ENCODE measurements around the gene YRDC.
A peak's percentile ranks its signal among the peaks of the same experiment; 100 is the strongest.

The YRDC gene

GRCh38 chr1:37794372-37795339 lies 13.4 kb downstream of the YRDC start (continued):
- TF ChIP-seq, protein P1, sequence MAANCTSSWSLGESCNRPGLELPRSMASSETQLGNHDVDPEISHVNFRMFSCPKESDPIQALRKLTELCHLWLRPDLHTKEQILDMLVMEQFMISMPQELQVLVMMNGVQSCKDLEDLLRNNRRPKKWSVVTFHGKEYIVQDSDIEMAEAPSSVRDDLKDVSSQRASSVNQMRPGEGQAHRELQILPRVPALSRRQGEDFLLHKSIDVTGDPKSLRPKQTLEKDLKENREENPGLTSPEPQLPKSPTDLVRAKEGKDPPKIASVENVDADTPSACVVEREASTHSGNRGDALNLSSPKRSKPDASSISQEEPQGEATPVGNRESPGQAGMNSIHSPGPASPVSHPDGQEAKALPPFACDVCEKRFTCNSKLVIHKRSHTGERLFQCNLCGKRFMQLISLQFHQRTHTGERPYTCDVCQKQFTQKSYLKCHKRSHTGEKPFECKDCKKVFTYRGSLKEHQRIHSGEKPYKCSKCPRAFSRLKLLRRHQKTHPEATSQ (tag by site-specific recombination; IDR thresholded peaks at IDR 0.05), result no peak
- TF ChIP-seq KLF7 (tag by site-specific recombination; IDR thresholded peaks at IDR 0.05; ENCODE audit: borderline replicate concordance) (no peak), HOXA7 (CRISPR knock-in tag; IDR thresholded peaks at IDR 0.05; ENCODE audit: borderline replicate concordance) (no peak), ZEB2 (tag by site-specific recombination; IDR thresholded peaks at IDR 0.05) (no peak), ZNF623 (tag by site-specific recombination; IDR thresholded peaks at IDR 0.05) (no peak), ZNF585B (tag by site-specific recombination; IDR thresholded peaks at IDR 0.05) (no peak)

- peak within 1 kb of the TSS; percentile 88; the same call in 1 of the 2 replicates for H3K27ac ChIP-seq (ENCODE audit: extremely low read depth, low read depth, low read length)
- peaks cover 8 to 32% of the 10 kb centered on the region in 2 experiments; a peak in 2 of 3 replicates for H3K36me3 ChIP-seq (ENCODE audit: control insufficient read depth in 2 of 2, insufficient read depth in 1 of 2, low read length in 2 of 2)
- no peaks in the 10 kb centered on the region for H3K9me3 ChIP-seq (ENCODE audit: control insufficient read depth, insufficient read depth, low read depth, low read length)
- H3K4me1 ChIP-seq (ENCODE audit: control insufficient read depth, insufficient read depth, low read length), result peaks cover 7% of the 10 kb centered on the region; the same call in 1 of the 2 replicates
- ChIA-PET POLR2A (interaction anchor here (0.8 to 0.9 kb wide), 3 partner anchors 11 to 66 kb away, joined by 3 to 13 read pairs (median 3); partner anchors contain the start of genes C1orf122, MTF1 and YRDC), CTCF (interaction anchor here (1.0 kb wide), 1 partner anchor 66 kb away, joined by 4 read pairs; no protein-coding TSS in a partner anchor)
- peak within 1 kb of the TSS; percentile 70 for H3K4me3 ChIP-seq (ENCODE audit: low read depth, low read length)
- TF ChIP-seq ZFP69B (tag by site-specific recombination; IDR thresholded peaks at IDR 0.05) (peak; percentile 50; the same call in 1 of the 2 replicates), ZNF518A (tag by site-specific recombination; conservative IDR thresholded peaks at IDR 0.05; ENCODE audit: low read depth) (no peak), ZNF280C (tag by site-specific recombination; IDR thresholded peaks at IDR 0.05) (no peak), ZNF157 (tag by site-specific recombination; IDR thresholded peaks at IDR 0.05) (no peak), ZNF501 (tag by site-specific recombination; IDR thresholded peaks at IDR 0.05) (no peak), ZXDB (tag by site-specific recombination; IDR thresholded peaks at IDR 0.05) (peak; percentile 74), ZNF449 (tag by site-specific recombination; IDR thresholded peaks at IDR 0.05) (no peak), ZNF24 (tag by site-specific recombination; IDR thresholded peaks at IDR 0.05) (no peak), ZNF132 (tag by site-specific recombination; IDR thresholded peaks at IDR 0.05; ENCODE audit: borderline replicate concordance) (no peak), ZNF394 (tag by site-specific recombination; IDR thresholded peaks at IDR 0.05; ENCODE audit: borderline replicate concordance) (no peak), ZSCAN16 (tag by site-specific recombination; IDR thresholded peaks at IDR 0.05) (peak; percentile 71; the same call in 1 of the 2 replicates), ZIC2 (tag by site-specific recombination; IDR thresholded peaks at IDR 0.05) (0 out of 2 replicates have a peak, but pooled peaks have one; percentile 30), ZNF677 (tag by site-specific recombination; IDR thresholded peaks at IDR 0.05) (0 out of 2 replicates have a peak, but pooled peaks have one; percentile 38)
- TF ChIP-seq, protein P2, sequence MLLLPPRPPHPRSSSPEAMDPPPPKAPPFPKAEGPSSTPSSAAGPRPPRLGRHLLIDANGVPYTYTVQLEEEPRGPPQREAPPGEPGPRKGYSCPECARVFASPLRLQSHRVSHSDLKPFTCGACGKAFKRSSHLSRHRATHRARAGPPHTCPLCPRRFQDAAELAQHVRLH (tag by site-specific recombination; IDR thresholded peaks at IDR 0.05), result peak; percentile 35; the same call in 1 of the 2 replicates
- TF ChIP-seq, protein P3, sequence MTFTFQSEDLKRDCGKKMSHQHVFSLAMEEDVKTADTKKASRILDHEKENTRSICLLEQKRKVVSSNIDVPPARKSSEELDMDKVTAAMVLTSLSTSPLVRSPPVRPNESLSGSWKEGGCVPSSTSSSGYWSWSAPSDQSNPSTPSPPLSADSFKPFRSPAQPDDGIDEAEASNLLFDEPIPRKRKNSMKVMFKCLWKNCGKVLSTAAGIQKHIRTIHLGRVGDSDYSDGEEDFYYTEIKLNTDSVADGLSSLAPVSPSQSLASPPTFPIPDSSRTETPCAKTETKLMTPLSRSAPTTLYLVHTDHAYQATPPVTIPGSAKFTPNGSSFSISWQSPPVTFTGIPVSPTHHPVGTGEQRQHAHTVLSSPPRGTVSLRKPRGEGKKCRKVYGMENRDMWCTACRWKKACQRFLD (tag by site-specific recombination; IDR thresholded peaks at IDR 0.05), result no peak
These were observed 14.1 kb downstream of the YRDC start, which contains the start of gene MANEAL for GRCh38 chr1:37793773-37794371. TSS of gene MANEAL (plus strand) at chr1:37793847. CDS start at chr1:37794183, 336 bp downstream.

Data from HEK293 (cell line).